RWPE2 (cell line): ENCODE measurements around the gene OXA1L.
"Not testable (repeated sequence)": the region's sequence is repeated elsewhere in the genome, so short reads cannot be mapped to it uniquely, and the experiment has no call there.

Source experiments
- ATAC-seq: fragments of 200-7000 bp; cut with Tn5 transposase; 3 replicates; pipeline ENCODE4 v1.9.1; 2021; ENCODE audit warnings: low read depth
- DNase-seq: peaks from one replicate; pipeline ENCODE4 v3.0.0-alpha.2; 2020; ENCODE audit warnings: low spot score
- H3K27ac ChIP-seq: fragments of 450-650 bp; 2 replicates; pipeline ENCODE4 v1.5.1; 2017; ENCODE audit warnings: mild to moderate bottlenecking; ENCODE audit not compliant: poor library complexity, severe bottlenecking
- H3K27me3 ChIP-seq: fragments of 250-450 bp; sonication (Bioruptor Pico); 2 replicates; pipeline ENCODE4 v1.5.1; 2021; ENCODE audit warnings: mild to moderate bottlenecking, moderate library complexity; ENCODE audit not compliant: insufficient read depth, poor library complexity, severe bottlenecking
- H3K36me3 ChIP-seq: fragments of 250-450 bp; sonication (Bioruptor Pico); 2 replicates; pipeline ENCODE4 v1.5.1; 2020; ENCODE audit warnings: low read depth, mild to moderate bottlenecking, moderate library complexity
- H3K4me1 ChIP-seq: fragments of 250-450 bp; sonication (Bioruptor Pico); 2 replicates; pipeline ENCODE4 v1.5.1; 2021; ENCODE audit warnings: mild to moderate bottlenecking, moderate library complexity; ENCODE audit not compliant: insufficient read depth, poor library complexity, severe bottlenecking
- H3K4me3 ChIP-seq: fragments of 250-450 bp; sonication (Bioruptor Pico); 2 replicates; pipeline ENCODE4 v1.5.1; 2021; ENCODE audit warnings: mild to moderate bottlenecking, moderate library complexity; ENCODE audit not compliant: severe bottlenecking
- H3K9me3 ChIP-seq: fragments of 250-450 bp; sonication (Bioruptor Pico); 2 replicates; pipeline ENCODE4 v1.5.1; 2021; ENCODE audit warnings: mild to moderate bottlenecking, moderate library complexity; ENCODE audit not compliant: severe bottlenecking
- CTCF ChIP-seq: fragments of 450-650 bp; IDR thresholded peaks from one replicate; pipeline ENCODE4 v1.5.1; 2017; ENCODE audit warnings: mild to moderate bottlenecking, moderate library complexity; ENCODE audit not compliant: poor library complexity, severe bottlenecking

The OXA1L gene

GRCh38 chr14:22802860-22803686 is 36.6 kb downstream of the OXA1L start:
- TF ChIP-seq CTCF: no peak
- no peaks in the 10 kb centered on the region for H3K9me3 ChIP-seq
- no peaks in the 10 kb centered on the region for H3K27me3 ChIP-seq
- H3K36me3 ChIP-seq: no peaks in the 10 kb centered on the region
- peaks cover 12% of the 10 kb centered on the region for H3K4me1 ChIP-seq
- no peak for ATAC-seq
- no peak overlapping the region for H3K27ac ChIP-seq
- no peak overlapping the region for H3K4me3 ChIP-seq
- DNase-seq: no peak

- DNase-seq: no peak
- H3K4me1 ChIP-seq: peaks cover 17% of the 10 kb centered on the region
- no peaks in the 10 kb centered on the region for H3K36me3 ChIP-seq
- no peaks in the 10 kb centered on the region for H3K27me3 ChIP-seq
- no peak overlapping the region for H3K4me3 ChIP-seq
- H3K27ac ChIP-seq: no peak overlapping the region
- TF ChIP-seq CTCF: no peak
- no peak for ATAC-seq
- H3K9me3 ChIP-seq: no peaks in the 10 kb centered on the region
Observed at GRCh38 chr14:22803687-22803974, 37.1 kb downstream of the OXA1L start.

- peaks cover 20% of the 10 kb centered on the region for H3K4me1 ChIP-seq
- not testable (repeated sequence) for H3K9me3 ChIP-seq, H3K27ac ChIP-seq, H3K4me3 ChIP-seq, H3K36me3 ChIP-seq, H3K27me3 ChIP-seq, ATAC-seq, DNase-seq
Observed at GRCh38 chr14:22805235-22805634, 38.7 kb downstream of the OXA1L start.

GRCh38 chr14:22807432-22808087 is 41.1 kb downstream of the OXA1L start:
- H3K36me3 ChIP-seq: no peaks in the 10 kb centered on the region
- H3K4me1 ChIP-seq: peaks cover 20% of the 10 kb centered on the region
- DNase-seq (no peak), ATAC-seq (peak; percentile 96)
- H3K27me3 ChIP-seq: no peaks in the 10 kb centered on the region
- no peak for TF ChIP-seq CTCF
- H3K9me3 ChIP-seq: no peaks in the 10 kb centered on the region
- H3K4me3 ChIP-seq: no peak overlapping the region
- H3K27ac ChIP-seq: peak overlapping the region; percentile 79

- Histone ChIP-seq H3K4me3 (no peak overlapping the region), H3K4me1 (peaks cover 20% of the 10 kb centered on the region), H3K27ac (peak overlapping the region; percentile 79), H3K9me3 (no peaks in the 10 kb centered on the region), H3K27me3 (no peaks in the 10 kb centered on the region), H3K36me3 (no peaks in the 10 kb centered on the region)
- DNase-seq: no peak
- TF ChIP-seq CTCF: no peak
- no peak for ATAC-seq
Observed at GRCh38 chr14:22808388-22809209, 42.1 kb downstream of the OXA1L start.
